ENCODE measurements around the gene ETV6. TPM values are rescaled to one million over a fixed set of nuclear protein-coding genes. Genes with fewer than 3 reads are reported as not detected.

The ETV6 gene
- total RNA-seq, 1 experiment from 2014 or later, result 17.2 TPM

DNA sequence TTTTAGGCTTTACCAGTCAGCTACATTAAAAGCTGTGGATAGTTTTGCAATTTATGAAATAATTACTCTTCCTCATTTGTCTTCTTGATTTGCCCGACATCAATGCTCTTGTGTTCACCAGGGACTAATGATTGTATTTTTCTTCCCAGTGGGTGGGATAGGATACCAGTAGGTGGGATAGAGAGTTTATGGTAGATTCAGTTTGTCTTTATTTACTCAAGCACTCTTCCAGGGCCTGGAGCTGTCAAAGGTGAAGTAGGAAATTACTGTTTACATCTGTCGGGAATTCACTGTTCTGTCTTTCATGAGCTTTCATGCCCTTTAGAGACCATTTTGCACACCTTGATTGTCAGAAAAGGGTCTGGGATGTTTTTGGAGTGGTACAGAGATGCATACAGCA is 36.6 kb downstream of the ETV6 start:
- DNase-seq (ENCODE audit: low read depth, low spot score), result no peak
- ChIA-PET CTCF (no interaction called here), POLR2A (no interaction called here)
- no peak overlapping the region for H3K27ac ChIP-seq (ENCODE audit: low read length)
- no peaks in the 10 kb centered on the region for H3K9me3 ChIP-seq (ENCODE audit: control insufficient read depth, insufficient read depth, low read depth, low read length)
- intact Hi-C loops (cut with micrococcal nuclease; ENCODE audit: unreplicated experiment), result no loop called here
- TF ChIP-seq SIN3A (IDR thresholded peaks at IDR 0.05; ENCODE audit: borderline replicate concordance, insufficient read depth, low read depth, low read length) (no peak), POLR2AphosphoS5 (IDR thresholded peaks at IDR 0.05; ENCODE audit: low read depth, low read length) (no peak), TCF7L2 (IDR thresholded peaks at IDR 0.05; ENCODE audit: low read depth, low read length) (no peak)
- ATAC-seq, result no peak
- H3K4me1 ChIP-seq (ENCODE audit: control insufficient read depth, insufficient read depth, low read length), result no peaks in the 10 kb centered on the region
- H3K36me3 ChIP-seq (ENCODE audit: control insufficient read depth, insufficient read depth, low read length), result no peaks in the 10 kb centered on the region
- in situ Hi-C loops (cut with HindIII; ENCODE audit: low pct_unique_long_range_greater_than_20kb, low sequenced_read_pairs), result no loop called here
- H3K27me3 ChIP-seq (ENCODE audit: control insufficient read depth, insufficient read depth, low read length), result no peaks in the 10 kb centered on the region
- no TSS peak for BruUV-seq (replicated peaks)
- no peak overlapping the region for H3K4me3 ChIP-seq (ENCODE audit: low read depth in 2 of 2, low read length in 2 of 2)

DNA sequence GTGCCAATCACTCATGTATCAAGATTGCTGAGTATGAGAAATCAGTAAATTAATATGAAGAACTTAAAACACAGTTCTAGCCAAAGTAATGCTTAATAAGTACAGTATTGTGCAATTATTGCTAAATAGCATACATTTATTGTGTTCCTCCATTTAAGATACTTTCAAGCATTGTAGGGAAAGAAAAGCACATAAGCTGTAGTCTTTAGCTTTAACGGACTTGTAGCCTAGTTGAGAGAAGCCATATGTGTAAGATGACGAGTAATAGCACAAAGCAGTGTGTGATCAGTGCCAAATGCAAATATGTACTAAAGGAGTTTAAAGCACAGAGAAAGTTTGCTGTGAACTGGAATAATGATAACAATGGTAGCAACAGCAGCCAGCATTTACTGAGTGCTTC is 38.1 kb downstream of the ETV6 start:
- POLR2A ChIA-PET, result no interaction called here
- CTCF ChIA-PET, result no interaction called here

More for the DNA sequence above, 38.1 kb downstream of the ETV6 start:
- in situ Hi-C loops (cut with HindIII; ENCODE audit: low pct_unique_long_range_greater_than_20kb, low sequenced_read_pairs), result no loop called here
- no TSS peak for BruUV-seq (replicated peaks)
- Histone ChIP-seq H3K27ac (ENCODE audit: low read length) (no peak overlapping the region), H3K4me1 (ENCODE audit: control insufficient read depth, insufficient read depth, low read length) (no peaks in the 10 kb centered on the region), H3K4me3 (ENCODE audit: low read depth in 2 of 2, low read length in 2 of 2) (no peak overlapping the region), H3K27me3 (ENCODE audit: control insufficient read depth, insufficient read depth, low read length) (no peaks in the 10 kb centered on the region), H3K9me3 (ENCODE audit: control insufficient read depth, insufficient read depth, low read depth, low read length) (no peaks in the 10 kb centered on the region), H3K36me3 (ENCODE audit: control insufficient read depth, insufficient read depth, low read length) (no peaks in the 10 kb centered on the region)
- intact Hi-C loops (cut with micrococcal nuclease; ENCODE audit: unreplicated experiment), result no loop called here
- DNase-seq (ENCODE audit: low read depth, low spot score), result no peak
- no peak for ATAC-seq
- TF ChIP-seq, protein P1, sequence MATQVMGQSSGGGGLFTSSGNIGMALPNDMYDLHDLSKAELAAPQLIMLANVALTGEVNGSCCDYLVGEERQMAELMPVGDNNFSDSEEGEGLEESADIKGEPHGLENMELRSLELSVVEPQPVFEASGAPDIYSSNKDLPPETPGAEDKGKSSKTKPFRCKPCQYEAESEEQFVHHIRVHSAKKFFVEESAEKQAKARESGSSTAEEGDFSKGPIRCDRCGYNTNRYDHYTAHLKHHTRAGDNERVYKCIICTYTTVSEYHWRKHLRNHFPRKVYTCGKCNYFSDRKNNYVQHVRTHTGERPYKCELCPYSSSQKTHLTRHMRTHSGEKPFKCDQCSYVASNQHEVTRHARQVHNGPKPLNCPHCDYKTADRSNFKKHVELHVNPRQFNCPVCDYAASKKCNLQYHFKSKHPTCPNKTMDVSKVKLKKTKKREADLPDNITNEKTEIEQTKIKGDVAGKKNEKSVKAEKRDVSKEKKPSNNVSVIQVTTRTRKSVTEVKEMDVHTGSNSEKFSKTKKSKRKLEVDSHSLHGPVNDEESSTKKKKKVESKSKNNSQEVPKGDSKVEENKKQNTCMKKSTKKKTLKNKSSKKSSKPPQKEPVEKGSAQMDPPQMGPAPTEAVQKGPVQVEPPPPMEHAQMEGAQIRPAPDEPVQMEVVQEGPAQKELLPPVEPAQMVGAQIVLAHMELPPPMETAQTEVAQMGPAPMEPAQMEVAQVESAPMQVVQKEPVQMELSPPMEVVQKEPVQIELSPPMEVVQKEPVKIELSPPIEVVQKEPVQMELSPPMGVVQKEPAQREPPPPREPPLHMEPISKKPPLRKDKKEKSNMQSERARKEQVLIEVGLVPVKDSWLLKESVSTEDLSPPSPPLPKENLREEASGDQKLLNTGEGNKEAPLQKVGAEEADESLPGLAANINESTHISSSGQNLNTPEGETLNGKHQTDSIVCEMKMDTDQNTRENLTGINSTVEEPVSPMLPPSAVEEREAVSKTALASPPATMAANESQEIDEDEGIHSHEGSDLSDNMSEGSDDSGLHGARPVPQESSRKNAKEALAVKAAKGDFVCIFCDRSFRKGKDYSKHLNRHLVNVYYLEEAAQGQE (IDR thresholded peaks at IDR 0.05; ENCODE audit: insufficient read depth in 1 of 2, low read depth in 2 of 2, low read length in 1 of 2), result no peak
- TF ChIP-seq POLR2AphosphoS5 (IDR thresholded peaks at IDR 0.05; ENCODE audit: low read depth, low read length), result no peak
- no peak for TF ChIP-seq TCF7L2 (IDR thresholded peaks at IDR 0.05; ENCODE audit: low read depth, low read length)
- TF ChIP-seq SIN3A (IDR thresholded peaks at IDR 0.05; ENCODE audit: borderline replicate concordance, insufficient read depth, low read depth, low read length), result no peak
- TF ChIP-seq, protein P2, sequence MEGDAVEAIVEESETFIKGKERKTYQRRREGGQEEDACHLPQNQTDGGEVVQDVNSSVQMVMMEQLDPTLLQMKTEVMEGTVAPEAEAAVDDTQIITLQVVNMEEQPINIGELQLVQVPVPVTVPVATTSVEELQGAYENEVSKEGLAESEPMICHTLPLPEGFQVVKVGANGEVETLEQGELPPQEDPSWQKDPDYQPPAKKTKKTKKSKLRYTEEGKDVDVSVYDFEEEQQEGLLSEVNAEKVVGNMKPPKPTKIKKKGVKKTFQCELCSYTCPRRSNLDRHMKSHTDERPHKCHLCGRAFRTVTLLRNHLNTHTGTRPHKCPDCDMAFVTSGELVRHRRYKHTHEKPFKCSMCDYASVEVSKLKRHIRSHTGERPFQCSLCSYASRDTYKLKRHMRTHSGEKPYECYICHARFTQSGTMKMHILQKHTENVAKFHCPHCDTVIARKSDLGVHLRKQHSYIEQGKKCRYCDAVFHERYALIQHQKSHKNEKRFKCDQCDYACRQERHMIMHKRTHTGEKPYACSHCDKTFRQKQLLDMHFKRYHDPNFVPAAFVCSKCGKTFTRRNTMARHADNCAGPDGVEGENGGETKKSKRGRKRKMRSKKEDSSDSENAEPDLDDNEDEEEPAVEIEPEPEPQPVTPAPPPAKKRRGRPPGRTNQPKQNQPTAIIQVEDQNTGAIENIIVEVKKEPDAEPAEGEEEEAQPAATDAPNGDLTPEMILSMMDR (IDR thresholded peaks at IDR 0.05), result no peak

All from Panc1 (cell line).